ENCODE results near the gene ALKBH5.

The ALKBH5 gene

GRCh38 chr17:18182978-18183333, 672 bp upstream of the ALKBH5 start (continued):
- no peak for TF ChIP-seq ZNF433 (tag by site-specific recombination; IDR thresholded peaks at IDR 0.05; ENCODE audit: low read depth)
- TF ChIP-seq GLIS1 (tag by site-specific recombination; IDR thresholded peaks at IDR 0.05) = no peak

DNA sequence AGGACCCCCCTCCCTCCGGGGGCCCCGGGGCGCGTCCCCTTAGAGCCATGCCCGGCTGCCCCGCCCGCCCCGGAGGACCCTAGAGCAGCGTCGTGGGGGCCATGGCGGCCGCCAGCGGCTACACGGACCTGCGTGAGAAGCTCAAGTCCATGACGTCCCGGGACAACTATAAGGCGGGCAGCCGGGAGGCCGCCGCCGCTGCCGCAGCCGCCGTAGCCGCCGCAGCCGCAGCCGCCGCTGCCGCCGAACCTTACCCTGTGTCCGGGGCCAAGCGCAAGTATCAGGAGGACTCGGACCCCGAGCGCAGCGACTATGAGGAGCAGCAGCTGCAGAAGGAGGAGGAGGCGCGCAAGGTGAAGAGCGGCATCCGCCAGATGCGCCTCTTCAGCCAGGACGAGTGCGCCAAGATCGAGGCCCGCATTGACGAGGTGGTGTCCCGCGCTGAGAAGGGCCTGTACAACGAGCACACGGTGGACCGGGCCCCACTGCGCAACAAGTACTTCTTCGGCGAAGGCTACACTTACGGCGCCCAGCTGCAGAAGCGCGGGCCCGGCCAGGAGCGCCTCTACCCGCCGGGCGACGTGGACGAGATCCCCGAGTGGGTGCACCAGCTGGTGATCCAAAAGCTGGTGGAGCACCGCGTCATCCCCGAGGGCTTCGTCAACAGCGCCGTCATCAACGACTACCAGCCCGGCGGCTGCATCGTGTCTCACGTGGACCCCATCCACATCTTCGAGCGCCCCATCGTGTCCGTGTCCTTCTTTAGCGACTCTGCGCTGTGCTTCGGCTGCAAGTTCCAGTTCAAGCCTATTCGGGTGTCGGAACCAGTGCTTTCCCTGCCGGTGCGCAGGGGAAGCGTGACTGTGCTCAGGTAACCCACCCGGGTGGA, 759 bp downstream of the ALKBH5 start:
- Histone ChIP-seq H3K4me3 (ENCODE audit: low read depth, low read length) (peak overlapping the region; percentile 59), H3K4me1 (ENCODE audit: control insufficient read depth, insufficient read depth, low read length) (peaks cover 33% of the 10 kb centered on the region), H3K9me3 (ENCODE audit: control insufficient read depth, insufficient read depth, low read depth, low read length) (no peaks in the 10 kb centered on the region), H3K36me3 (ENCODE audit: control insufficient read depth in 2 of 2, insufficient read depth in 1 of 2, low read length in 2 of 2) (peaks cover 19 to 44% of the 10 kb centered on the region in 2 experiments; a peak in 2 of 3 replicates), H3K27ac (ENCODE audit: extremely low read depth, low read depth, low read length) (peak overlapping the region; percentile 94)
- ChIA-PET CTCF (interaction anchor here (0.7 to 3.4 kb wide), 5 partner anchors 15 to 71 kb away, joined by 3 to 20 read pairs (median 3); no protein-coding TSS in a partner anchor), POLR2A (interaction anchor here (0.6 to 3.3 kb wide), 12 partner anchors 8 to 77 kb away, joined by 3 to 24 read pairs (median 5); no protein-coding TSS in a partner anchor)
- peak; percentile 29; the same call in 1 of the 2 replicates for TF ChIP-seq YY1 (tag by site-specific recombination; IDR thresholded peaks at IDR 0.05)
- TF ChIP-seq ZNF658 (tag by site-specific recombination; IDR thresholded peaks at IDR 0.05) = no peak
- TF ChIP-seq GLIS2 (tag by site-specific recombination; IDR thresholded peaks at IDR 0.05) = peak; percentile 71; the same call in 1 of the 2 replicates
- peak; percentile 90 for TF ChIP-seq ZNF692 (tag by site-specific recombination; IDR thresholded peaks at IDR 0.05)
- TF ChIP-seq ZFP41 (tag by site-specific recombination; IDR thresholded peaks at IDR 0.05; ENCODE audit: borderline replicate concordance) = no peak
- TF ChIP-seq ZNF677 (tag by site-specific recombination; IDR thresholded peaks at IDR 0.05) = no peak
- peak; percentile 97 for TF ChIP-seq SCRT1 (tag by site-specific recombination; IDR thresholded peaks at IDR 0.05; ENCODE audit: borderline replicate concordance)
- TF ChIP-seq ZXDB (tag by site-specific recombination; IDR thresholded peaks at IDR 0.05) = no peak
- peak; percentile 87 for TF ChIP-seq ZBTB21 (tag by site-specific recombination; IDR thresholded peaks at IDR 0.05)
- TF ChIP-seq EGR2 (tag by site-specific recombination; IDR thresholded peaks at IDR 0.05; ENCODE audit: low read depth) = no peak
- TF ChIP-seq ZNF324 (tag by site-specific recombination; IDR thresholded peaks at IDR 0.05) = no peak
- TF ChIP-seq ZNF214 (tag by site-specific recombination; IDR thresholded peaks at IDR 0.05; ENCODE audit: borderline replicate concordance) = no peak
- TF ChIP-seq, protein P1, sequence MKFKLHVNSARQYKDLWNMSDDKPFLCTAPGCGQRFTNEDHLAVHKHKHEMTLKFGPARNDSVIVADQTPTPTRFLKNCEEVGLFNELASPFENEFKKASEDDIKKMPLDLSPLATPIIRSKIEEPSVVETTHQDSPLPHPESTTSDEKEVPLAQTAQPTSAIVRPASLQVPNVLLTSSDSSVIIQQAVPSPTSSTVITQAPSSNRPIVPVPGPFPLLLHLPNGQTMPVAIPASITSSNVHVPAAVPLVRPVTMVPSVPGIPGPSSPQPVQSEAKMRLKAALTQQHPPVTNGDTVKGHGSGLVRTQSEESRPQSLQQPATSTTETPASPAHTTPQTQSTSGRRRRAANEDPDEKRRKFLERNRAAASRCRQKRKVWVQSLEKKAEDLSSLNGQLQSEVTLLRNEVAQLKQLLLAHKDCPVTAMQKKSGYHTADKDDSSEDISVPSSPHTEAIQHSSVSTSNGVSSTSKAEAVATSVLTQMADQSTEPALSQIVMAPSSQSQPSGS (tag by site-specific recombination; IDR thresholded peaks at IDR 0.05; ENCODE audit: low read depth) = no peak
- TF ChIP-seq, protein P2, sequence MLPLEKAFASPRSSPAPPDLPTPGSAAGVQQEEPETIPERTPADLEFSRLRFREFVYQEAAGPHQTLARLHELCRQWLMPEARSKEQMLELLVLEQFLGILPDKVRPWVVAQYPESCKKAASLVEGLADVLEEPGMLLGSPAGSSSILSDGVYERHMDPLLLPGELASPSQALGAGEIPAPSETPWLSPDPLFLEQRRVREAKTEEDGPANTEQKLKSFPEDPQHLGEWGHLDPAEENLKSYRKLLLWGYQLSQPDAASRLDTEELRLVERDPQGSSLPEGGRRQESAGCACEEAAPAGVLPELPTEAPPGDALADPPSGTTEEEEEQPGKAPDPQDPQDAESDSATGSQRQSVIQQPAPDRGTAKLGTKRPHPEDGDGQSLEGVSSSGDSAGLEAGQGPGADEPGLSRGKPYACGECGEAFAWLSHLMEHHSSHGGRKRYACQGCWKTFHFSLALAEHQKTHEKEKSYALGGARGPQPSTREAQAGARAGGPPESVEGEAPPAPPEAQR (tag by site-specific recombination; IDR thresholded peaks at IDR 0.05) = no peak
- no peak for TF ChIP-seq ZNF514 (tag by site-specific recombination; IDR thresholded peaks at IDR 0.05)
- peak; percentile 35; the same call in 1 of the 2 replicates for TF ChIP-seq ZNF610 (tag by site-specific recombination; IDR thresholded peaks at IDR 0.05; ENCODE audit: borderline replicate concordance)
- no peak for TF ChIP-seq ZNF423 (tag by site-specific recombination; IDR thresholded peaks at IDR 0.05)
- TF ChIP-seq, protein P3, sequence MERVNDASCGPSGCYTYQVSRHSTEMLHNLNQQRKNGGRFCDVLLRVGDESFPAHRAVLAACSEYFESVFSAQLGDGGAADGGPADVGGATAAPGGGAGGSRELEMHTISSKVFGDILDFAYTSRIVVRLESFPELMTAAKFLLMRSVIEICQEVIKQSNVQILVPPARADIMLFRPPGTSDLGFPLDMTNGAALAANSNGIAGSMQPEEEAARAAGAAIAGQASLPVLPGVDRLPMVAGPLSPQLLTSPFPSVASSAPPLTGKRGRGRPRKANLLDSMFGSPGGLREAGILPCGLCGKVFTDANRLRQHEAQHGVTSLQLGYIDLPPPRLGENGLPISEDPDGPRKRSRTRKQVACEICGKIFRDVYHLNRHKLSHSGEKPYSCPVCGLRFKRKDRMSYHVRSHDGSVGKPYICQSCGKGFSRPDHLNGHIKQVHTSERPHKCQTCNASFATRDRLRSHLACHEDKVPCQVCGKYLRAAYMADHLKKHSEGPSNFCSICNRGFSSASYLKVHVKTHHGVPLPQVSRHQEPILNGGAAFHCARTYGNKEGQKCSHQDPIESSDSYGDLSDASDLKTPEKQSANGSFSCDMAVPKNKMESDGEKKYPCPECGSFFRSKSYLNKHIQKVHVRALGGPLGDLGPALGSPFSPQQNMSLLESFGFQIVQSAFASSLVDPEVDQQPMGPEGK (tag by site-specific recombination; IDR thresholded peaks at IDR 0.05) = peak; percentile 7; the same call in 1 of the 2 replicates
- no peak for TF ChIP-seq PRDM2 (tag by site-specific recombination; IDR thresholded peaks at IDR 0.05; ENCODE audit: borderline replicate concordance)
- no peak for TF ChIP-seq OSR2 (tag by site-specific recombination; IDR thresholded peaks at IDR 0.05)

Measured in HEK293 (cell line).